NB4 (cell line): Measurements from ENCODE around the gene HOXC13.

ENCODE experiments used
- DNase-seq: peaks from one replicate; pipeline ENCODE4 v3.0.0; 2010; ENCODE audit warnings: low read depth
- H3K4me3 ChIP-seq: one replicate; pipeline ENCODE4 v1.5.1; 2011; ENCODE audit warnings: mild to moderate bottlenecking, low read depth, low read length, moderate library complexity
- MYC ChIP-seq: IDR thresholded peaks from 2 replicates; pipeline ENCODE4 v1.6.1; 2011; ENCODE audit warnings: low read depth, low read length
- POLR2A ChIP-seq: IDR thresholded peaks from 2 replicates; pipeline ENCODE4 v1.6.1; 2011; ENCODE audit warnings: mild to moderate bottlenecking; ENCODE audit not compliant: insufficient read length; ENCODE audit errors: extremely low read depth
- TF ChIP-seq, protein P1 (sequence below): IDR thresholded peaks from 2 replicates; pipeline ENCODE4 v1.6.1; 2011; ENCODE audit warnings: low read depth, low read length
- TF ChIP-seq, protein P2 (sequence below): IDR thresholded peaks from one replicate; pipeline ENCODE4 v1.5.1; 2012; ENCODE audit warnings: low read depth, low read length

Gene HOXC13

DNA sequence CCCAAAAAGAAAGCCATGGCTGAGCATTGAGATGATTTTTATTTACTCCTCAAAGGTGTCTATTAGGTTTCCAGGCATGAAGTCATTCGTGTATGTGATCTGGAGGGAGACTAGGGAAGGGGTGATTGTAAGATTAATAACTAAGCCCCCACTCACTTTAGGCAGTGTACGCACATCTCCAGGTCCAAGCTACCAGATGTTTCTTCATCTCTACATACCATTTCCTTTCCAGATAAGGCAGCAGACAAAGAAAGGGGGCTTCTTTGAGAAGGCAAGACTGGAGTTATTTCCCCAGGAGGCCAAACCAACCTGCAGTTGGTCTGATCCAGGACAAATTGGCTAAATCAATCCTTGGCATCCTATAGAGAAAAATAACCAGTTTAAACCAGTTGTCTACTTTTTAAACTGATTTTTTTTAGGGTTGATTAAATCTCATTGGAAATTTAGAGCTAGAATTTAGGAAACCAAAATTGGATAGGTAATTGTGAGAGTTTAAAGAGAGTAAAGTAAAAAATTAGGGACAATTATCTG is 3.9 kb downstream of the HOXC13 start:
- TF ChIP-seq, protein P1, sequence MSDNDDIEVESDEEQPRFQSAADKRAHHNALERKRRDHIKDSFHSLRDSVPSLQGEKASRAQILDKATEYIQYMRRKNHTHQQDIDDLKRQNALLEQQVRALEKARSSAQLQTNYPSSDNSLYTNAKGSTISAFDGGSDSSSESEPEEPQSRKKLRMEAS: no peak
- TF ChIP-seq MYC (no peak), POLR2A (no peak)
- TF ChIP-seq, protein P2, sequence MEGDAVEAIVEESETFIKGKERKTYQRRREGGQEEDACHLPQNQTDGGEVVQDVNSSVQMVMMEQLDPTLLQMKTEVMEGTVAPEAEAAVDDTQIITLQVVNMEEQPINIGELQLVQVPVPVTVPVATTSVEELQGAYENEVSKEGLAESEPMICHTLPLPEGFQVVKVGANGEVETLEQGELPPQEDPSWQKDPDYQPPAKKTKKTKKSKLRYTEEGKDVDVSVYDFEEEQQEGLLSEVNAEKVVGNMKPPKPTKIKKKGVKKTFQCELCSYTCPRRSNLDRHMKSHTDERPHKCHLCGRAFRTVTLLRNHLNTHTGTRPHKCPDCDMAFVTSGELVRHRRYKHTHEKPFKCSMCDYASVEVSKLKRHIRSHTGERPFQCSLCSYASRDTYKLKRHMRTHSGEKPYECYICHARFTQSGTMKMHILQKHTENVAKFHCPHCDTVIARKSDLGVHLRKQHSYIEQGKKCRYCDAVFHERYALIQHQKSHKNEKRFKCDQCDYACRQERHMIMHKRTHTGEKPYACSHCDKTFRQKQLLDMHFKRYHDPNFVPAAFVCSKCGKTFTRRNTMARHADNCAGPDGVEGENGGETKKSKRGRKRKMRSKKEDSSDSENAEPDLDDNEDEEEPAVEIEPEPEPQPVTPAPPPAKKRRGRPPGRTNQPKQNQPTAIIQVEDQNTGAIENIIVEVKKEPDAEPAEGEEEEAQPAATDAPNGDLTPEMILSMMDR: no peak
- DNase-seq: no peak
- no peak overlapping the region for H3K4me3 ChIP-seq

DNA sequence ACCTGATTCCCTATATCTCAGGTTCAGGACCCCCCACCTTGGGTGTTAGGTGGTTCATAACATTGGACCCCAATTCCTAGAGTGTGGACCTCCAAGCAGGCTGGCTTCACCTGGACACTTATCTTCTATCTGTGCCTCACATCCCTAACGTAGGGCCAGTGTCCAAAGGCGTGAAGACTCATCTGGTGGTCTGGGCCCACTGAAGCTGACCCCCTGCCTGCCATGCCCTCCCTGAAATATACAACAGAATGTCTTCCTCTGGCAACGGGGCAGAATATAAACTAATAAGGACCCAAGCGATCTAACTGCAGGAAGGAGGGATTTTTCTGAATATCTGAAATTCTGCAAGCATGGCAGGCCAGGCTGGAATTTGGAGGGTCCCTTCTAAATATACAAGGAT is 5.6 kb downstream of the HOXC13 start:
- no peak overlapping the region for H3K4me3 ChIP-seq
- no peak for DNase-seq
- TF ChIP-seq MYC (no peak), POLR2A (no peak)
- TF ChIP-seq, protein P1: no peak
- TF ChIP-seq, protein P2: no peak

DNA sequence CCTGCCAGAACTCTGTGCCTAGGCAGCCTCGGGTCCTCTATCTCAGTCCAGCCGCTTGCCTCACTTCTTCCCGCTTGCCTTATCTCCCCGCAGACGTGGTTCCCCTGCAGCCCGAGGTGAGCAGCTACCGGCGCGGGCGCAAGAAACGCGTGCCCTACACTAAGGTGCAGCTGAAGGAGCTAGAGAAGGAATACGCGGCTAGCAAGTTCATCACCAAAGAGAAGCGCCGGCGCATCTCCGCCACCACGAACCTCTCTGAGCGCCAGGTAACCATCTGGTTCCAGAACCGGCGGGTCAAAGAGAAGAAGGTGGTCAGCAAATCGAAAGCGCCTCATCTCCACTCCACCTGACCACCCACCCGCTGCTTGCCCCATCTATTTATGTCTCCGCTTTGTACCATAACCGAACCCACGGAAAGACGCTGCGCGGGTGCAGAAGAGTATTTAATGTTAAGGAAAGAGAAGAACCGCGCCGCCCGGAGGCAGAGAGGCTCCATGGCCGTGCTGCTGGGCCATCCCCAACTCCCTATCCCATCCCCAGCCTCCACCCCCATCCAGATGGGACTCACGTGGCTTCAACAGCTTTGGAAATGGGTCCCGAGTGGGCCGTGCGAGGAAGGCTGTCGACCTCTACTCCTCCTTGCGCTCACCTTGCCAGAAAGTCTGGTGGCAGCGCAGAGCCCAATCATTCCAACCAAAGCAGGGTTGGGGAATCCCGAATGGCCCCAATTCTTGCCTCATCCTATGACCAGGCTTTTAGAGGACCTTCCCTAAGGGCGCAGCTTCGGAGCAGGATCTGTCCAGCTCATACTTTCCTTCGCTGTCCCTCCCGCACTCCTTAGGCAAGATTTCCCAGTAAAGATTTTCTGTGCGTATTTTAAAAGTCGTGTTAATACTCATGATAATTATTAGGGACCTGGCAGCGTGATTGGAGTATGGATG is 6.5 kb downstream of the HOXC13 start:
- H3K4me3 ChIP-seq: no peak overlapping the region
- TF ChIP-seq, protein P1: no peak
- TF ChIP-seq, protein P2: no peak
- TF ChIP-seq MYC (no peak), POLR2A (no peak)
- DNase-seq: no peak

DNA sequence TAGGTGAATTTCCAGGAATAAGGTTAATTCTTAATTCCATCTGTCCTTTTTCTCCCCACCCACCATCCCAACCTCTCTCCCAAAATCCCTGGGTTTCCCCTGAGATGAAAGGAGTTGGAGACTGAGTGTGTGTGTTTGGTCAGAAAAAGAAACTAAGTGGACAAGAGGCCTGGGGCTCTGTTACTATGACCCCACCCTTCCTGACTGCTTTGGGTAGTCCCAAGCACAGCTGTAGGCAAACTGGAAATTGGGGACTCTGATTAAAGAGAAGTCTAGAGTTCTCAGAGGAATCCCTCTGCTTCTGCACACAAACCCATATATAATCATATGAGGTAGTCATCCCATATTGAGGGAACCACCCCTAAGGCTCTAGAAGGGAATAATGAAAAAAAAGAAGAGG is 9.1 kb downstream of the HOXC13 start:
- H3K4me3 ChIP-seq: no peak overlapping the region
- TF ChIP-seq MYC: no peak
- TF ChIP-seq POLR2A: no peak
- TF ChIP-seq, protein P1: no peak
- TF ChIP-seq, protein P2: no peak
- no peak for DNase-seq

DNA sequence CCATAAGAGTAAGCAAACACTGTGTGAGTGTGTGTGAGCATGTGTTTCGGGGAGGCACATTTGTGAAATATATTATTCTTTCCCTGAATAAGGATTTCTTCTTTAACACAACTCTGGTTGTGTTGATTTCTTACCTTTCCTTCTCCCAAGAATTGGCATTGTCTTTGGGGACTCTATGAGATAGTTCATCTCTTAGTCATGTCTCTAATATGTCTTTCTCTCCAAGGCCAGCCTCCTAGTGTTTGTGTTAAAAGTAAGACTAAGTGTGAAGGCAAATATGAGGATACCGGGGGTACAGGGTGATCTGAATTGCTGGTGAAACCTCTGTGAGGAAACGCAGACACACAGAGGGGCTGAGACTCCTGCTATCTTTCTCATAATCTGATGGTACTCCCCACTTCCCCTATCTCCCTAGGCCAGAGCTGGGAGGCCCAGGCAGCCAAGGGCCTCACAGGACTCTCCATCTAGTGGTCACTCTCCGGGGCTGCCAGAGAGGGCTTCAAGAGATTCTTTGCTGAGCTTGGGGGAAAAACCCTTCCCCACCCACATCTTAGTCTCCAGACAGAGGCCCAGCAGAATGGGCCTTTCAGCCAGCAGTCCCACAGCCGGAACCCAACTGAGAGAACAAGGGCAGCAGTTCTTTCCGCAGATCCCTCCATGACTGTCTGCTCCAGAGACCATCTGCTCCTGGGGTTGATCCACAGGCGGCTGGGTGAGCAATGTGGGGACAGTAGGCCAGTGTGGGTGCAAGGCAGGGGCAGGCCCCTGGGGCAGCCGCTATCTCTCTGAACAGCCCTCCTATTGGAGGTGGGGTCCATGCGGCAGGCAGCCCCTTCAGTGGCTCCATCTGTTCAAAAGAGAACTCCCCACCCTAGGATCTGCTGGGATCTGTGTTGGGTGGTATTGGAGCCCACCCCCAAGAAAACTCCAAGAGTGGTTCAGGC is 10.3 kb downstream of the HOXC13 start:
- no peak for TF ChIP-seq MYC
- no peak for TF ChIP-seq POLR2A
- TF ChIP-seq, protein P1: no peak
- TF ChIP-seq, protein P2: peak; percentile 44
- DNase-seq: peak; percentile 73
- H3K4me3 ChIP-seq: no peak overlapping the region
